ENCODE data around the gene PLXDC1. TPM values are rescaled to one million over a fixed set of nuclear protein-coding genes. Genes with fewer than 3 reads are reported as not detected.

Gene PLXDC1
- total RNA-seq, 1 experiment from 2014 or later: not detected

DNA sequence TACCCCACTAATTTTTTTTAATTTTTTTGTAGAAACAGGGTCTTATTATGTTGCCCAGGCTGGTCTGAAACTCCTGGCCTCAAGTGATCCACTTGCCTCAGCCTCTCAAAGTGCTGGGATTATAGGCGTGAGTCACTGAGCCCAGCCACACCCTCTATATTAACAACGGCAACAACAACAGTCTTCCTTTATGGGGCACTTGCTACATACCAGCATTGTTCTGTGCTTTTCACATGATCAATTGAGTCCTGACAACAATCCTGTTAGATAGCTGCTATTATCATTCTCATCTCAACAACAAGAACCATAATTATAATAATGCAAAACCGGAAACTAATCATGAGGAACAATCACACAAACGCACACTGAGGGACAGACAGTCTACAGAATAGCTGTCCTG is 27.1 kb upstream of the PLXDC1 start:
- DNase-seq (ENCODE audit: low read depth, low spot score): no peak
- TF ChIP-seq TCF7L2 (IDR thresholded peaks at IDR 0.05; ENCODE audit: low read depth, low read length): no peak
- no peak for TF ChIP-seq POLR2AphosphoS5 (IDR thresholded peaks at IDR 0.05; ENCODE audit: low read depth, low read length)
- TF ChIP-seq, protein P1, sequence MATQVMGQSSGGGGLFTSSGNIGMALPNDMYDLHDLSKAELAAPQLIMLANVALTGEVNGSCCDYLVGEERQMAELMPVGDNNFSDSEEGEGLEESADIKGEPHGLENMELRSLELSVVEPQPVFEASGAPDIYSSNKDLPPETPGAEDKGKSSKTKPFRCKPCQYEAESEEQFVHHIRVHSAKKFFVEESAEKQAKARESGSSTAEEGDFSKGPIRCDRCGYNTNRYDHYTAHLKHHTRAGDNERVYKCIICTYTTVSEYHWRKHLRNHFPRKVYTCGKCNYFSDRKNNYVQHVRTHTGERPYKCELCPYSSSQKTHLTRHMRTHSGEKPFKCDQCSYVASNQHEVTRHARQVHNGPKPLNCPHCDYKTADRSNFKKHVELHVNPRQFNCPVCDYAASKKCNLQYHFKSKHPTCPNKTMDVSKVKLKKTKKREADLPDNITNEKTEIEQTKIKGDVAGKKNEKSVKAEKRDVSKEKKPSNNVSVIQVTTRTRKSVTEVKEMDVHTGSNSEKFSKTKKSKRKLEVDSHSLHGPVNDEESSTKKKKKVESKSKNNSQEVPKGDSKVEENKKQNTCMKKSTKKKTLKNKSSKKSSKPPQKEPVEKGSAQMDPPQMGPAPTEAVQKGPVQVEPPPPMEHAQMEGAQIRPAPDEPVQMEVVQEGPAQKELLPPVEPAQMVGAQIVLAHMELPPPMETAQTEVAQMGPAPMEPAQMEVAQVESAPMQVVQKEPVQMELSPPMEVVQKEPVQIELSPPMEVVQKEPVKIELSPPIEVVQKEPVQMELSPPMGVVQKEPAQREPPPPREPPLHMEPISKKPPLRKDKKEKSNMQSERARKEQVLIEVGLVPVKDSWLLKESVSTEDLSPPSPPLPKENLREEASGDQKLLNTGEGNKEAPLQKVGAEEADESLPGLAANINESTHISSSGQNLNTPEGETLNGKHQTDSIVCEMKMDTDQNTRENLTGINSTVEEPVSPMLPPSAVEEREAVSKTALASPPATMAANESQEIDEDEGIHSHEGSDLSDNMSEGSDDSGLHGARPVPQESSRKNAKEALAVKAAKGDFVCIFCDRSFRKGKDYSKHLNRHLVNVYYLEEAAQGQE (IDR thresholded peaks at IDR 0.05; ENCODE audit: insufficient read depth in 1 of 2, low read depth in 2 of 2, low read length in 1 of 2): no peak
- TF ChIP-seq SIN3A (IDR thresholded peaks at IDR 0.05; ENCODE audit: borderline replicate concordance, insufficient read depth, low read depth, low read length): no peak
- TF ChIP-seq, protein P2, sequence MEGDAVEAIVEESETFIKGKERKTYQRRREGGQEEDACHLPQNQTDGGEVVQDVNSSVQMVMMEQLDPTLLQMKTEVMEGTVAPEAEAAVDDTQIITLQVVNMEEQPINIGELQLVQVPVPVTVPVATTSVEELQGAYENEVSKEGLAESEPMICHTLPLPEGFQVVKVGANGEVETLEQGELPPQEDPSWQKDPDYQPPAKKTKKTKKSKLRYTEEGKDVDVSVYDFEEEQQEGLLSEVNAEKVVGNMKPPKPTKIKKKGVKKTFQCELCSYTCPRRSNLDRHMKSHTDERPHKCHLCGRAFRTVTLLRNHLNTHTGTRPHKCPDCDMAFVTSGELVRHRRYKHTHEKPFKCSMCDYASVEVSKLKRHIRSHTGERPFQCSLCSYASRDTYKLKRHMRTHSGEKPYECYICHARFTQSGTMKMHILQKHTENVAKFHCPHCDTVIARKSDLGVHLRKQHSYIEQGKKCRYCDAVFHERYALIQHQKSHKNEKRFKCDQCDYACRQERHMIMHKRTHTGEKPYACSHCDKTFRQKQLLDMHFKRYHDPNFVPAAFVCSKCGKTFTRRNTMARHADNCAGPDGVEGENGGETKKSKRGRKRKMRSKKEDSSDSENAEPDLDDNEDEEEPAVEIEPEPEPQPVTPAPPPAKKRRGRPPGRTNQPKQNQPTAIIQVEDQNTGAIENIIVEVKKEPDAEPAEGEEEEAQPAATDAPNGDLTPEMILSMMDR (IDR thresholded peaks at IDR 0.05): no peak
- in situ Hi-C loops (cut with HindIII; ENCODE audit: low pct_unique_long_range_greater_than_20kb, low sequenced_read_pairs): no loop called here
- ChIA-PET POLR2A (no interaction called here), CTCF (interaction anchor here (0.7 kb wide), 1 partner anchor 10 kb away, joined by 3 read pairs; no protein-coding TSS in a partner anchor)
- Histone ChIP-seq H3K27me3 (ENCODE audit: control insufficient read depth, insufficient read depth, low read length) (no peaks in the 10 kb centered on the region), H3K36me3 (ENCODE audit: control insufficient read depth, insufficient read depth, low read length) (no peaks in the 10 kb centered on the region), H3K9me3 (ENCODE audit: control insufficient read depth, insufficient read depth, low read depth, low read length) (no peaks in the 10 kb centered on the region), H3K4me1 (ENCODE audit: control insufficient read depth, insufficient read depth, low read length) (peaks cover 3% of the 10 kb centered on the region; the same call in 1 of the 2 replicates), H3K27ac (ENCODE audit: low read length) (no peak overlapping the region), H3K4me3 (ENCODE audit: low read depth in 2 of 2, low read length in 2 of 2) (no peak overlapping the region)
- ATAC-seq: no peak
- no TSS peak for BruUV-seq (replicated peaks)
- intact Hi-C loops (cut with micrococcal nuclease; ENCODE audit: unreplicated experiment): no loop called here

DNA sequence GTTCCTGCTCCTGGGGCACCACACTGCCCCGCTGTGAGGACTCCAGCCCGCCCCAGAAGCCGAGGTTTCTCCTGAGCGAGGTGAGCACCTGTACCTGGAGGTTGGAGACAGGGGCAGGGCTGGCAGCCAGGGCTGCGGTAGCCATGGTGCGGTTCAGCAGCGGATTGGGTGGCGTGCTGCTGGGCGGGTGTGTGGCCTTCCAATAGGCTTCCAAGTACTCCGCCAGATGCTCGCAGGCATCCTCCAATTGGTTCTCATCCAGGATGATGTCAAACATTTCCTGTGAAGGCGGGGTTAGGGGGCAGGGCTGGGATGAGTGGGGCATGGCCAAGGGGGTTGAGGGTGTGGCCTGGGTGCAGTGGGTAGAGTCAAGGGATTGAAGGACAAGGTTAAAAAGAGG is 25.8 kb upstream of the PLXDC1 start:
- POLR2A ChIA-PET: no interaction called here

More for the DNA sequence above, 25.8 kb upstream of the PLXDC1 start:
- Histone ChIP-seq H3K4me1 (ENCODE audit: control insufficient read depth, insufficient read depth, low read length) (peaks cover 3% of the 10 kb centered on the region; the same call in 1 of the 2 replicates), H3K27me3 (ENCODE audit: control insufficient read depth, insufficient read depth, low read length) (no peaks in the 10 kb centered on the region), H3K36me3 (ENCODE audit: control insufficient read depth, insufficient read depth, low read length) (no peaks in the 10 kb centered on the region), H3K27ac (ENCODE audit: low read length) (no peak overlapping the region), H3K4me3 (ENCODE audit: low read depth in 2 of 2, low read length in 2 of 2) (no peak overlapping the region), H3K9me3 (ENCODE audit: control insufficient read depth, insufficient read depth, low read depth, low read length) (no peaks in the 10 kb centered on the region)
- in situ Hi-C loops (cut with HindIII; ENCODE audit: low pct_unique_long_range_greater_than_20kb, low sequenced_read_pairs) (no loop called here), intact Hi-C loops (cut with micrococcal nuclease; ENCODE audit: unreplicated experiment) (no loop called here)
- CTCF ChIA-PET: no interaction called here
- no TSS peak for BruUV-seq (replicated peaks)
- TF ChIP-seq SIN3A (IDR thresholded peaks at IDR 0.05; ENCODE audit: borderline replicate concordance, insufficient read depth, low read depth, low read length) (no peak), POLR2AphosphoS5 (IDR thresholded peaks at IDR 0.05; ENCODE audit: low read depth, low read length) (no peak), TCF7L2 (IDR thresholded peaks at IDR 0.05; ENCODE audit: low read depth, low read length) (no peak)
- TF ChIP-seq, protein P2 (IDR thresholded peaks at IDR 0.05): no peak
- TF ChIP-seq, protein P1 (IDR thresholded peaks at IDR 0.05; ENCODE audit: insufficient read depth in 1 of 2, low read depth in 2 of 2, low read length in 1 of 2): no peak
- DNase-seq (ENCODE audit: low read depth, low spot score) (no peak), ATAC-seq (no peak)

Measured in Panc1 (cell line).